HL-60/S4 treated with phorbol 12-myristate 13-acetate at 8.2 ng/mL for 4 days and 3 days (cell line): ENCODE results near the gene BAG5.

ENCODE experiments used
- in situ Hi-C: fragments of 300-500 bp; cut with MboI; formaldehyde crosslinking; loops from 2 replicates; pipeline ENCODE4 v1.15.0; 2022; ENCODE audit warnings: low sequenced_read_pairs

BAG5 gene

GRCh38 chr14:103535891-103536565 is 26.4 kb downstream of the BAG5 start:
- in situ Hi-C loops, result no loop called here

GRCh38 chr14:103535081-103535890 is 27.2 kb downstream of the BAG5 start:
- in situ Hi-C loops, result no loop called here

GRCh38 chr14:103534576-103535061 is 27.8 kb downstream of the BAG5 start:
- in situ Hi-C loops, result no loop called here

- in situ Hi-C loops, result no loop called here
These were observed 28.4 kb downstream of the BAG5 start for GRCh38 chr14:103533999-103534575.

GRCh38 chr14:103533137-103533998 is 29.1 kb downstream of the BAG5 start:
- in situ Hi-C loops, result no loop called here

- in situ Hi-C loops, result no loop called here
These were observed 30.0 kb downstream of the BAG5 start for GRCh38 chr14:103532216-103533136.

GRCh38 chr14:103531421-103532215 is 30.8 kb downstream of the BAG5 start:
- in situ Hi-C loops, result no loop called here

- in situ Hi-C loops, result no loop called here
These were observed 31.6 kb downstream of the BAG5 start for GRCh38 chr14:103530831-103531230.

- in situ Hi-C loops, result no loop called here
These were observed 32.1 kb downstream of the BAG5 start for GRCh38 chr14:103530390-103530789.

- in situ Hi-C loops, result no loop called here
These were observed 32.8 kb downstream of the BAG5 start for GRCh38 chr14:103529383-103530365.

GRCh38 chr14:103528587-103529382 is 33.7 kb downstream of the BAG5 start, which contains the start of gene TRMT61A:
Gene TRMT61A, plus strand, starts transcription at chr14:103529196. Its CDS starts 783 bp downstream, at chr14:103529979.
- in situ Hi-C loops, result no loop called here

GRCh38 chr14:103528146-103528586 is 34.3 kb downstream of the BAG5 start:
- in situ Hi-C loops, result no loop called here

- in situ Hi-C loops, result no loop called here
These were observed 34.9 kb downstream of the BAG5 start for GRCh38 chr14:103527408-103528145.

- in situ Hi-C loops, result no loop called here
These were observed 35.6 kb downstream of the BAG5 start for GRCh38 chr14:103526914-103527248.

- in situ Hi-C loops, result no loop called here
These were observed 36.1 kb downstream of the BAG5 start for GRCh38 chr14:103526247-103526913.
